Spleen (tissue), 11 donors: ENCODE results near the gene SELP. TPM values are rescaled to one million over a fixed set of nuclear protein-coding genes. Genes with fewer than 3 reads are reported as not detected.

ENCODE experiments used
- DNase-seq: peaks from one replicate; pipeline ENCODE4 v3.0.0-alpha.2; 2020
- H3K27ac ChIP-seq, 8 donors: fragments of 200-600 bp; sonication (generic) in 7 of 8; 1 replicate in 4 of 8; 2 replicates in 4 of 8; pipeline versions ENCODE4 v1.5.0 to v1.8.0; 2016 to 2021; ENCODE audit warnings: inconsistent platforms in 4 of 8, mild to moderate bottlenecking in 4 of 8, moderate library complexity in 1 of 8
- H3K27me3 ChIP-seq, 7 donors: fragments of 200-600 bp; sonication (generic) in 6 of 7; replicated peaks in 1 of 7; 1 replicate in 4 of 7; 2 replicates in 3 of 7; pipeline versions ENCODE4 v1.5.0 to v1.8.0; 2016 to 2021; ENCODE audit warnings: inconsistent platforms in 3 of 7, mild to moderate bottlenecking in 1 of 7
- H3K36me3 ChIP-seq, 6 donors: fragments of 200-600 bp; sonication (generic) in 5 of 6; 1 replicate in 4 of 6; 2 replicates in 2 of 6; pipeline versions ENCODE4 v1.5.0 to v1.8.0; 2016 to 2021; ENCODE audit warnings: inconsistent platforms in 2 of 6
- H3K4me1 ChIP-seq, 6 donors: fragments of 200-600 bp; sonication (generic) in 5 of 6; 1 replicate in 3 of 6; 2 replicates in 3 of 6; pipeline versions ENCODE4 v1.5.0 to v1.8.0; 2016 to 2021; ENCODE audit warnings: inconsistent platforms in 3 of 6
- H3K4me3 ChIP-seq, 8 donors: fragments of 200-600 bp; sonication (generic) in 7 of 8; 1 replicate in 4 of 8; 2 replicates in 4 of 8; pipeline versions ENCODE4 v1.5.0 to v1.8.0; 2016 to 2021; ENCODE audit warnings: inconsistent platforms in 4 of 8, mild to moderate bottlenecking in 4 of 8, moderate library complexity in 2 of 8
- H3K9me3 ChIP-seq, 8 donors: fragments of 200-600 bp; sonication (generic) in 7 of 8; 1 replicate in 4 of 8; 2 replicates in 4 of 8; pipeline versions ENCODE4 v1.5.0 to v1.8.0; 2016 to 2021; ENCODE audit warnings: inconsistent platforms in 4 of 8
- CTCF ChIP-seq, 11 experiments: fragments of 200-600 bp in 7 of 11; fragments of 450-650 bp in 4 of 11; sonication (generic) in 4 of 11; IDR thresholded peaks in 8 of 11; conservative IDR thresholded peaks in 3 of 11; 1 replicate in 7 of 11; 2 replicates in 4 of 11; pipeline versions ENCODE4 v1.4.0 to v1.8.0; 2016 to 2021; ENCODE audit warnings: antibody characterized with exemption in 11 of 11, inconsistent platforms in 4 of 11, mild to moderate bottlenecking in 1 of 11
- POLR2A ChIP-seq, 3 donors: fragments of 450-650 bp; IDR thresholded peaks; one replicate each; pipeline ENCODE4 v1.5.1; 2017; ENCODE audit warnings: antibody characterized with exemption in 3 of 3, mild to moderate bottlenecking in 1 of 3
- POLR2AphosphoS5 ChIP-seq, 3 donors: sonication (generic); formaldehyde crosslinking; IDR thresholded peaks; one replicate each; pipeline ENCODE4 v1.5.1; 2017; ENCODE audit warnings: antibody characterized with exemption in 3 of 3
- WGBS, 5 donors: extraction: QIAGEN DNeasy Blood & Tissue Kit in 3 of 5; methylation state at CpG; one replicate each; pipeline versions ENCODE4 v1.1.5 to v1.1.7; 2013 to 2018; 5-methylcytosine and 5-hydroxymethylcytosine counted together
- intact Hi-C: fragments of 100-400 bp; cut with DNase I; formaldehyde crosslinking; loops from one replicate; pipeline ENCODE4 v1.15.0; 2023; ENCODE audit warnings: low total_unique reads
- polyA plus RNA-seq, 3 donors: library from polyadenylated mRNA; stranded (reverse); fragments of 200-250 nt; gene quantifications; one replicate each; pipeline ENCODE4 v1.2.1, GENCODE V29; 2013
- total RNA-seq, 7 donors: library from RNA; depleted of rRNA in 3 of 7; stranded (reverse); fragments of >200 nt in 3 of 7; fragmentation: NEBNext Ultra II Directional in 4 of 7; extraction: Animal tissue kit (Norgen Biotek cat#: 25700) in 4 of 7; gene quantifications; one replicate each; pipeline versions ENCODE4 v1.1.0 to v1.2.1, GENCODE V29; 2016 to 2021
- donor health status: healthy with polysubstance abuse.
- donor health status: DM: no; HTN: no; CAD: no; lungs with moderate emphysema.
- donor health status: DM: no; HTN: no; CAD: no.
- donor health status: Bipolar disorder and iron deficiency.
- donor health status: healthy.
- donor health status: DM: no; HTN: no; CAD: no.
- donor health status: DM: yes; HTN: yes; CAD: no.

SELP gene
- total and polyA plus RNA-seq, 10 donors: 0.97 to 7.6 (median 4.1) TPM

GRCh38 chr1:169538998-169539871 is 90.7 kb downstream of the SELP start:
- DNase-seq: no peak
- H3K4me1 ChIP-seq: no peaks in the 10 kb centered on the region
- intact Hi-C loops: no loop called here
- no peaks in the 10 kb centered on the region for H3K9me3 ChIP-seq
- H3K36me3 ChIP-seq: peaks cover 0 to 24% (median 0%) of the 10 kb centered on the region in 6 donors
- 78 to 85% (median 83%) methylated on average over 3 of the region's 3 CpGs for WGBS, 5 donors
- TF ChIP-seq CTCF (IDR thresholded peaks at IDR 0.05 in 8 of 11, conservative IDR thresholded peaks at IDR 0.05 in 3 of 11): no peak
- TF ChIP-seq POLR2AphosphoS5 (IDR thresholded peaks at IDR 0.05): no peak
- TF ChIP-seq POLR2A (IDR thresholded peaks at IDR 0.05): no peak
- H3K27ac ChIP-seq: no peak overlapping the region
- no peaks in the 10 kb centered on the region for H3K27me3 ChIP-seq
- H3K4me3 ChIP-seq: no peak overlapping the region

Other genes with a start within 250 kb of the SELP start
- not detected for gene CCDC181, start 202.7 kb downstream of the SELP start, total RNA-seq
- under 1 TPM in 1 of 3 donors, not detected in 2; 0.03 TPM for gene CCDC181, start 202.7 kb downstream of the SELP start, polyA plus RNA-seq
- gene SLC19A2, start 144.2 kb downstream of the SELP start, total RNA-seq: 1 to 10 TPM; 2.4 to 6.7 (median 3.9) TPM
- 1 to 10 TPM; 2.0 to 4.0 (median 3.4) TPM for gene SLC19A2, start 144.2 kb downstream of the SELP start, polyA plus RNA-seq
- 10 to 100 TPM in 2 of 7 donors, 1 to 10 TPM in 5; 5.1 to 34.5 (median 7.7) TPM for gene F5, start 43.6 kb downstream of the SELP start, total RNA-seq
- gene F5, start 43.6 kb downstream of the SELP start, polyA plus RNA-seq: 1 to 10 TPM; 1.7 to 2.3 (median 2.3) TPM
- gene SELL, start 81.5 kb upstream of the SELP start, total RNA-seq: 100 to 1,000 TPM; 128 to 409 (median 176) TPM
- gene SELL, start 81.5 kb upstream of the SELP start, polyA plus RNA-seq: 100 to 1,000 TPM; 127 to 157 (median 127) TPM
- gene SELE, start 104.0 kb upstream of the SELP start, total RNA-seq: 1 to 10 TPM in 1 of 7 donors, under 1 TPM in 1, not detected in 5; 0.40 to 2.9 TPM
- under 1 TPM; 0.04 to 0.29 (median 0.11) TPM for gene SELE, start 104.0 kb upstream of the SELP start, polyA plus RNA-seq
- 10 to 100 TPM in 3 of 7 donors, 1 to 10 TPM in 4; 6.5 to 12.9 (median 9.9) TPM for gene METTL18, start 164.8 kb upstream of the SELP start, total RNA-seq
- 10 to 100 TPM; 15.5 to 16.3 (median 15.9) TPM for gene METTL18, start 164.8 kb upstream of the SELP start, polyA plus RNA-seq